Activated naive CD4-positive, alpha-beta T cell treated with anti-CD3 and anti-CD28 coated beads for 36 hours (primary cell): ENCODE data around the gene NPM1. TPM values are rescaled to one million over a fixed set of nuclear protein-coding genes. Genes with fewer than 3 reads are reported as not detected.
"Not testable (repeated sequence)": the region's sequence is repeated elsewhere in the genome, so short reads cannot be mapped to it uniquely, and the experiment has no call there.

Experiments used
- CTCF ChIA-PET: fragments of 350-600 bp; sonication (Branson Sonifier 250); formaldehyde crosslinking; loops from one replicate; lab custom pipeline; 2021; ENCODE audit warnings: antibody characterized with exemption; lab: Charles Lee
- DNase-seq: peaks from one replicate; pipeline ENCODE4 v3.0.0-alpha.2; 2020
- H3K27ac Mint-ChIP-seq: one replicate; pipeline ENCODE4 v1.8.0; 2021; ENCODE audit warnings: mild to moderate bottlenecking, mixed read lengths
- H3K27me3 Mint-ChIP-seq: one replicate; pipeline ENCODE4 v1.8.0; 2021; ENCODE audit warnings: low read depth, mixed read lengths
- H3K36me3 Mint-ChIP-seq: one replicate; pipeline ENCODE4 v1.8.0; 2021; ENCODE audit warnings: low read depth, mixed read lengths
- H3K4me1 Mint-ChIP-seq: one replicate; pipeline ENCODE4 v1.8.0; 2021; ENCODE audit warnings: low read depth, mixed read lengths
- H3K4me3 Mint-ChIP-seq: one replicate; pipeline ENCODE4 v1.8.0; 2021; ENCODE audit warnings: mild to moderate bottlenecking, moderate library complexity, mixed read lengths
- H3K9me3 Mint-ChIP-seq: one replicate; pipeline ENCODE4 v1.8.0; 2021; ENCODE audit warnings: mixed read lengths
- intact Hi-C: fragments of 100-400 bp; cut with micrococcal nuclease; formaldehyde crosslinking; loops from one replicate; pipeline ENCODE4 v1.15.1; 2023
- total RNA-seq, 2 experiments: library from RNA; stranded (reverse); gene quantifications; one replicate each; pipeline ENCODE4 v1.2.3, GENCODE V29; 2021

The NPM1 gene
- total RNA-seq, 2 experiments from 2014 or later = 3,194 to 3,467 TPM

- H3K27me3 Mint-ChIP-seq = peaks cover 6% of the 10 kb centered on the region
- no peak overlapping the region for H3K4me3 Mint-ChIP-seq
- no peak overlapping the region for H3K27ac Mint-ChIP-seq
- DNase-seq = no peak
- CTCF ChIA-PET = interaction anchor here (0.7 kb wide), 1 partner anchor 383 kb away, joined by 3 read pairs; no protein-coding TSS in a partner anchor
- H3K4me1 Mint-ChIP-seq = no peaks in the 10 kb centered on the region
- H3K9me3 Mint-ChIP-seq = no peaks in the 10 kb centered on the region
- no peaks in the 10 kb centered on the region for H3K36me3 Mint-ChIP-seq
- intact Hi-C loops = no loop called here
Observed at GRCh38 chr5:171365351-171365750, 22.3 kb upstream of the NPM1 start.

- no peaks in the 10 kb centered on the region for H3K4me1 Mint-ChIP-seq
- intact Hi-C loops = no loop called here
- peaks cover 5% of the 10 kb centered on the region for H3K27me3 Mint-ChIP-seq
- no peaks in the 10 kb centered on the region for H3K36me3 Mint-ChIP-seq
- no peaks in the 10 kb centered on the region for H3K9me3 Mint-ChIP-seq
- no peak overlapping the region for H3K4me3 Mint-ChIP-seq
- DNase-seq = no peak
- no peak overlapping the region for H3K27ac Mint-ChIP-seq
- CTCF ChIA-PET = no interaction called here
Observed at GRCh38 chr5:171366645-171367044, 21.0 kb upstream of the NPM1 start.

- no peak for DNase-seq
- CTCF ChIA-PET = no interaction called here
- no peaks in the 10 kb centered on the region for H3K36me3 Mint-ChIP-seq
- no peak overlapping the region for H3K4me3 Mint-ChIP-seq
- no peaks in the 10 kb centered on the region for H3K9me3 Mint-ChIP-seq
- H3K27ac Mint-ChIP-seq = no peak overlapping the region
- H3K27me3 Mint-ChIP-seq = peaks cover 6% of the 10 kb centered on the region
- no peaks in the 10 kb centered on the region for H3K4me1 Mint-ChIP-seq
- intact Hi-C loops = no loop called here
Observed at GRCh38 chr5:171367424-171368370, 20.0 kb upstream of the NPM1 start.

- no peaks in the 10 kb centered on the region for H3K36me3 Mint-ChIP-seq
- H3K9me3 Mint-ChIP-seq = no peaks in the 10 kb centered on the region
- H3K27ac Mint-ChIP-seq = no peak overlapping the region
- CTCF ChIA-PET = no interaction called here
- no peaks in the 10 kb centered on the region for H3K4me1 Mint-ChIP-seq
- H3K4me3 Mint-ChIP-seq = no peak overlapping the region
- peaks cover 6% of the 10 kb centered on the region for H3K27me3 Mint-ChIP-seq
- intact Hi-C loops = no loop called here
- no peak for DNase-seq
Observed at GRCh38 chr5:171369056-171369455, 18.6 kb upstream of the NPM1 start.

- Mint-ChIP-seq H3K36me3 (no peaks in the 10 kb centered on the region), H3K27me3 (peaks cover 6% of the 10 kb centered on the region), H3K4me1 (no peaks in the 10 kb centered on the region), H3K9me3 (no peaks in the 10 kb centered on the region), H3K4me3 (no peak overlapping the region), H3K27ac (no peak overlapping the region)
- no peak for DNase-seq
- intact Hi-C loops = no loop called here
- CTCF ChIA-PET = interaction anchor here (0.6 kb wide), 1 partner anchor 8 kb away, joined by 3 read pairs; no protein-coding TSS in a partner anchor
Observed at GRCh38 chr5:171369898-171370297, 17.8 kb upstream of the NPM1 start.

- H3K27me3 Mint-ChIP-seq, H3K27ac Mint-ChIP-seq, intact Hi-C loops, H3K36me3 Mint-ChIP-seq, H3K4me1 Mint-ChIP-seq, H3K9me3 Mint-ChIP-seq, DNase-seq, H3K4me3 Mint-ChIP-seq: not testable (repeated sequence)
- CTCF ChIA-PET = interaction anchor here (0.7 to 0.9 kb wide), 3 partner anchors 11 to 21 kb away, joined by 3 to 4 read pairs (median 4); no protein-coding TSS in a partner anchor
Observed at GRCh38 chr5:171370881-171371280, 16.8 kb upstream of the NPM1 start.

GRCh38 chr5:171371326-171371725, 16.3 kb upstream of the NPM1 start:
- intact Hi-C loops = no loop called here
- Mint-ChIP-seq H3K27ac (no peak overlapping the region), H3K36me3 (no peaks in the 10 kb centered on the region), H3K4me3 (no peak overlapping the region), H3K9me3 (no peaks in the 10 kb centered on the region), H3K27me3 (peaks cover 2% of the 10 kb centered on the region), H3K4me1 (no peaks in the 10 kb centered on the region)
- CTCF ChIA-PET = interaction anchor here (0.7 to 0.9 kb wide), 3 partner anchors 10 to 21 kb away, joined by 3 to 4 read pairs (median 4); no protein-coding TSS in a partner anchor
- DNase-seq = no peak

- no peaks in the 10 kb centered on the region for H3K27me3 Mint-ChIP-seq
- no peaks in the 10 kb centered on the region for H3K9me3 Mint-ChIP-seq
- CTCF ChIA-PET = interaction anchor here (0.7 kb wide), 1 partner anchor 40 kb away, joined by 4 read pairs; no protein-coding TSS in a partner anchor
- intact Hi-C loops = loop anchor here (10.0 kb wide), 1 partner anchor 1115 kb away; no protein-coding TSS in a partner anchor
- H3K27ac Mint-ChIP-seq = no peak overlapping the region
- H3K4me3 Mint-ChIP-seq = no peak overlapping the region
- H3K36me3 Mint-ChIP-seq = no peaks in the 10 kb centered on the region
- no peak for DNase-seq
- H3K4me1 Mint-ChIP-seq = peaks cover 1% of the 10 kb centered on the region
Observed at GRCh38 chr5:171379961-171380360, 7.7 kb upstream of the NPM1 start.

- not testable (repeated sequence) for H3K9me3 Mint-ChIP-seq, H3K27me3 Mint-ChIP-seq, H3K27ac Mint-ChIP-seq, H3K4me3 Mint-ChIP-seq, DNase-seq
- CTCF ChIA-PET = interaction anchor here (1.2 kb wide), 1 partner anchor 14 kb away, joined by 3 read pairs; no protein-coding TSS in a partner anchor
- intact Hi-C loops = loop anchor here (10.0 kb wide), 1 partner anchor 1120 kb away; no protein-coding TSS in a partner anchor
- Mint-ChIP-seq H3K36me3 (peaks cover 17% of the 10 kb centered on the region), H3K4me1 (peaks cover 11% of the 10 kb centered on the region)
Observed at GRCh38 chr5:171384416-171384815, 3.2 kb upstream of the NPM1 start.

GRCh38 chr5:171384999-171385398, 2.6 kb upstream of the NPM1 start:
- H3K27me3 Mint-ChIP-seq, H3K27ac Mint-ChIP-seq, H3K4me3 Mint-ChIP-seq, H3K9me3 Mint-ChIP-seq, CTCF ChIA-PET: not testable (repeated sequence)
- peak; percentile 20 for DNase-seq
- peaks cover 16% of the 10 kb centered on the region for H3K4me1 Mint-ChIP-seq
- intact Hi-C loops = loop anchor here (5.0 to 10.0 kb wide), 5 partner anchors 602 to 1120 kb away; partner anchors contain the start of gene UBTD2
- H3K36me3 Mint-ChIP-seq = peaks cover 22% of the 10 kb centered on the region

- H3K36me3 Mint-ChIP-seq = peaks cover 32% of the 10 kb centered on the region
- no peaks in the 10 kb centered on the region for H3K9me3 Mint-ChIP-seq
- peaks cover 26% of the 10 kb centered on the region for H3K4me1 Mint-ChIP-seq
- H3K27me3 Mint-ChIP-seq = no peaks in the 10 kb centered on the region
- intact Hi-C loops = loop anchor here (2.0 to 10.0 kb wide), 7 partner anchors 31 to 1121 kb away; partner anchors contain the start of gene UBTD2
- CTCF ChIA-PET = no interaction called here
- H3K27ac Mint-ChIP-seq = no peak overlapping the region
- H3K4me3 Mint-ChIP-seq = peak overlapping the region; percentile 29
- no peak for DNase-seq
Observed at GRCh38 chr5:171386006-171386671, 1.5 kb upstream of the NPM1 start.

GRCh38 chr5:171386861-171387344, 746 bp upstream of the NPM1 start:
- CTCF ChIA-PET = interaction anchor here (0.6 kb wide), 1 partner anchor 34 kb away, joined by 6 read pairs; no protein-coding TSS in a partner anchor
- no peak for DNase-seq
- Mint-ChIP-seq H3K27ac (peak overlapping the region; percentile 98), H3K4me1 (peaks cover 32% of the 10 kb centered on the region), H3K4me3 (peak overlapping the region; percentile 98), H3K27me3 (no peaks in the 10 kb centered on the region), H3K36me3 (peaks cover 38% of the 10 kb centered on the region), H3K9me3 (no peaks in the 10 kb centered on the region)
- intact Hi-C loops = loop anchor here (1.0 to 10.0 kb wide), 11 partner anchors 32 to 1122 kb away; partner anchors contain the start of genes FBXW11 and UBTD2
